ENCODE results near the gene ZGPAT.
"Not testable (repeated sequence)": the region's sequence is repeated elsewhere in the genome, so short reads cannot be mapped to it uniquely, and the experiment has no call there.

ZGPAT gene

DNA sequence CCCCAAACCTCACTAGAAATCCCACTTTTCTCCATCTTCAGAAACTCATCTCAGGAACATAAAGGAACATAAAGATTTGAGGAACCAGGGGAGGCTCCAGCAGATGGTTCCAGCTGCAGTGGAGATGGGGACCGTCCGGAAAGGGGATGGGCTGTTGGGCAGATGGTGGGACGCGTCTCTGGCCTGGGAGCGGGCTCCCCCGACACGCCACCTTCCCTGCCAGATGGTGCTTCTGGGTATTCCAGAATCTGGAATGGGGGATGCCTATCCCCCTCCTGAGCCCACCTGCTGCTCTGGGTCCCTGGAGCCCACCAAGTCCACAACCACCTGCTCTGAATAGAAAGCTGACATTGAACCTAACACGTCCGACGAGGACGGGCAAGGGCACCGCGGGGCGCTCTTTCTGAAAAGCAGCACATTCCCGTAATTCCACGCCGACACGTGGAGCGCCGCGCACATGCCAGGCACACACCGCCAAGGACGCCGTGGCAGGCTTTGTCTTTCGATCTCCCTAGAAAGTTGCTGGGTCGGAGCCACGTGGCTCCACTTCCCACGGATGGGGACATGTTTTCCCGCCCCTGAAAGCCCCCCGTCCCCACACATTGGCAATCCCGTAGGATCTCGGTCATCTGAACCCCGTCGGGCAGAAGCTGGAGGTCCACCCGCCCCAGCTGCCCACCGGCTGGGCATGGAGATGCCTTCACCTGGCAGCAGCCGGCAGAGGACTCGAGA is 59.0 kb downstream of the ZGPAT start:
- no peak for DNase-seq

GRCh38 chr20:63767456-63767855 is 59.6 kb downstream of the ZGPAT start:
- DNase-seq = no peak

DNA sequence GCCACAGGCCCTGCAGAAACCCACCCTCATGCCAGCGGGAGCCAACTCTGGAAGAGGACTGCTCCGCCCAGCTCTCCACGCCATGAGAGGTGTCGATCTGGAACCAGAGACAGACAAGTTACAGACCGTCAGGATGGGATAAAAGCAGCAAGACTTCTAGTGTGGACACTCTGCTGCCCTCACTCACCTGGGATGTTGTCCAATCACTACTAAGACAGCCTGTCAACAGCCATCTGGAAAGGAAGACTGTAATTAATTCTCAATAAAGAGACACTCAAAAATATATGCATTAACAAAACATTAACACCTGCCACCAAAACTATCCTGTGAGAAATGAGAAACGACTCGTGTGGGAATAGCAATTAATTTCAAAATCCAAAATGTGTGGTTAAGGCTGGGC is 60.0 kb downstream of the ZGPAT start:
- no peak for DNase-seq

DNA sequence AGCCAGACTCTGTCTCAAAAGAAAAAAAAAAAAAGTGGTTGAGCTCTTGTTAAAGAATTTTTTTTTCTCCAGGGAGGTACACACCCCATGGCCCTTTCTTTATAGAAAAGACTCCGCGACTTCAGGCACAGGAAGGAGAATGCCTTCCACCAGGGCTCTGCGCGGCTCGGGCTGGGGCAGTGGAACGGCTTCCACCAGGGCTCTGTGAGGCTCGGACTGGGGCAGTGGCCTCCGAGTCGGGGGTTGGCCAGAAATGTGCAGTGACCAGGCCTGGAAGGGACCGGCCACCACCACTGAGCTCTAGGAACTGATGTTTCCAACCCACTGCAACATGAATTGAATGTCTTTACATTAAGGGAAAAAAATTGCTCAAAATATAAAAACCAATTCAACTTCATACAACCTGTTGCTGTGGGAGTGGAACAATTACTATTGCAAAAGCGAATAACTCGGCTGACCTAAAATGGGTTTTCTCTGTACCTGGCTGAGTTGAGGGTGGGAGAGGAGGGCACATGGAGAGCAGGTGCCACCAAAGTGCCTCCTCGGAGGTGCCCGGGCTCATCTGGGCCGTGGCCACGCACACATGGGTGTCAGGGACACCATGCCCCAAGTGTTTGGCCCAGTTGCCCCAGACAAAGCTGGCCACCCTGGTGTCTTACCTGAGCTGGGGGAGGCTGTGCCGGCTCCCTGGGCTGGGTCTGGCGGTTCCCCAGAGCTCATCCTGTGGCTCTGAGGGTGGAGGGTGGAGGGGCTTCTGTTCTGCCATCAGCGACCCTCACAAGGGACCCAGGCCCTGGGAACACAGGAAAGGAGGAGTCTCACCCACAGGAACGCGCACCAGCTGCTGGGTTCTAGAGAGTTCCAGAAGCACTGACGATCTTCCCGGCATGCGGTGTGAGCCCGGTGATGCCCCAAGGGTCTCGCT is 61.0 kb downstream of the ZGPAT start:
- no peak for DNase-seq

- no peak for DNase-seq
Measured at GRCh38 chr20:63769891-63770474, 62.1 kb downstream of the ZGPAT start.

- DNase-seq = no peak
Measured at GRCh38 chr20:63771046-63771707, 63.3 kb downstream of the ZGPAT start.

DNA sequence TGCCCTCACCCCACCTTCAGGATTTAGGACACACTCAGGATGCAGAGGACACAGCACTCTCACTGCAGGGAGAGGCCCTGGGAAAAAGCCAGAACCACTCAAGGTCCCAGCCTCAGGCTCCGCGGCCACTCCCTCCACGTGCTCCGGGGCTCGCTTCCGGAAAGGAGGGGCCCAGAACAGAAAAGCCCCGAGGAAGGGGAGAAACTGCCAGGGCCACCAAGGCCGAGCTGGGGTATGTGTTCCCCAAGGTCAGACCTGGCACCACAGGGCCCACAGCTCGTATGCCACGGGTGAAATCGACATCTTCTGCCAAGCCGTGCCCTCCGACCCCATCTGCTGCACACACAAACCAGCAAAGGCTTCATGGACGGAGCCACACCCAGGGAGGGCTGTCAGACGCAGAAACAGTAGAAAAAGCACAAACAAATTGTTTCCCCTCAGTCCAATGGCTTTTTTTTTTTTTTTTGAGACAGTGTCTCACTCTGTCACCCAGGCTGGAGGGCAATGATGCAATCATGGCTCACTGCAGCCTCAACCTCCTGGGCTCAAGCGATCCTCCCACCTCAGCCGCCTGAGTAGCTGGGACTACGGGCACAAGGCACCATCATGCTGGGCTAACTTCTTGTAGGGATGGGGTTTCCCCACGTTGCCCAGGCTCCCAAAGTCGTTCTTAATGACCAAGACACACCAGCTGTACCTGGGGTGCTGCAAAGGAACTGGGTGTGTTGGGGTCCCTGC is 65.1 kb downstream of the ZGPAT start:
- no peak for DNase-seq

DNA sequence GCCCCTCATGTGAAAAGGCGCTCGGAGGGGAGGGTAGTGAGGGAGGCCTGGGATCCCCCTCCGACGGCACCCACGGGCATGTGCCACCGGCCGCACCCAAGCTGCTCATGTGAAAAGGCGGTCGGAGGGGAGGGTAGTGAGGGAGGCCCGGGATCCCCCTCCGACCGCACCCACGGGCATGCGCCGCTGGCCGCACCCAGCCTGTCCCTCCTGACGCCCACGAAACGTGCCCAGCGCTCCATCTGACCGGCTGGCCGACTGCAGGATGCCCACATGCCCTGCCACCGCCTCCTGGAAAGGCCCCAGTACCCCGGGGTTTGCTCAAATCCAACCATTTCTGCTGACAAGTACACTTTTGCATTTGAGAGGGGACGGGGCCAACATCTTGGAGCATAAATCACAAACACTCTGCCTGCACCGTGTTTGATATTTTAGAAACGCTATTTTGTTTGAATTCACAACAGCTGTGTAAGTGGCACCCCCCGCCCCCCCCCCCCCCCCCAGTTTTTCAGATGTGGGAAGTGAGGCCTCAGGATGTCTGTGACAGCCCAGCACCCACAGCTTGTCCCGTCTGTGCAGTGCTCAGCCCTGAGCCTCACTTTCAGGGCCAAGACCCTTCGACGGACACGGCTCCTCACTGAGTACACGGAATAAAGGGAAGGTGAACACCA is 65.9 kb downstream of the ZGPAT start:
- no peak for DNase-seq

- no peak for DNase-seq
Measured at GRCh38 chr20:63774306-63774705, 66.5 kb downstream of the ZGPAT start.

- no peak for DNase-seq
Measured at GRCh38 chr20:63775096-63775978, 67.5 kb downstream of the ZGPAT start.

GRCh38 chr20:63776875-63777274 is 69.0 kb downstream of the ZGPAT start:
- DNase-seq = not testable (repeated sequence)

GRCh38 chr20:63777614-63778013 is 69.8 kb downstream of the ZGPAT start:
- DNase-seq = no peak

- no peak for DNase-seq
Measured at GRCh38 chr20:63778034-63778752, 70.4 kb downstream of the ZGPAT start.

DNA sequence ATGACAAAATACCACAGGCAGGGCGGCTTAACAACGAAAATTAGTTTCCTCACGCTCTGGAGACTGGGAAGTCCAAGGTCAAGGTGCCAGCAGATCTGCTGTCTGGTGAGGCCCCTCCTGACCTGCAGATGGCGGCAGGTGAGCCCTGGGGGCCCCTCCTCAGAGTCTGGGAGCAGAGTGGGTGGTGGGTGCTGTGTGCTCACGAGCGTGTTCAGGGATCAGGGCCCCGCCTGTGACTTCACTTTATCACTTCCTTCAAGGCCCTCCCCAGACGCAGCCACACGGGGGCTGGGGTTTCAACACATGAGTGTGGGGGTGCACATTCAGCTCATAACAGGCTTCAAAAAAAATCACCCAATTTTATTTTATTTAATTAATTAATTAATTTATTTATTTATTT is 71.0 kb downstream of the ZGPAT start:
- no peak for DNase-seq

DNA sequence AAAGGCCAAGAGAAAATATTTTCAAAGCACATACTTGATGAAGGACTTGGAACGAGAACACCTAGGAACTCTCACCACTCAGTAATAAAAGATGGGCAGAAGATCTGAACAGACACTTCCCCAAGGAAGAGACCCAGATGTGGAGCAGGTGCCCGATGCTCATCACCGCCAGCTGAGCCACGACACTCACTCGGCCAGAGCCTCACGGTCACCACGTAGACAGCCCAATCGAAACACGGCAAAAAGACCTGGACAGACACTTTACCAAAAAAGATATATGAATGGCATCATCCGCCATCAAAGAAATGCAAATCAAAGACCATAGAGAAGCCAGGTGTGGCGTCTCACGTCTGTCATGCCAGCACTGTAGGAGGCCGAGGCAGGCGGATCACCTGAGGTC is 73.3 kb downstream of the ZGPAT start:
- no peak for DNase-seq

GRCh38 chr20:63782051-63782471 is 74.2 kb downstream of the ZGPAT start:
- peak; percentile 29 for DNase-seq

GRCh38 chr20:63782521-63782971 is 74.7 kb downstream of the ZGPAT start:
- DNase-seq = peak; percentile 26

DNA sequence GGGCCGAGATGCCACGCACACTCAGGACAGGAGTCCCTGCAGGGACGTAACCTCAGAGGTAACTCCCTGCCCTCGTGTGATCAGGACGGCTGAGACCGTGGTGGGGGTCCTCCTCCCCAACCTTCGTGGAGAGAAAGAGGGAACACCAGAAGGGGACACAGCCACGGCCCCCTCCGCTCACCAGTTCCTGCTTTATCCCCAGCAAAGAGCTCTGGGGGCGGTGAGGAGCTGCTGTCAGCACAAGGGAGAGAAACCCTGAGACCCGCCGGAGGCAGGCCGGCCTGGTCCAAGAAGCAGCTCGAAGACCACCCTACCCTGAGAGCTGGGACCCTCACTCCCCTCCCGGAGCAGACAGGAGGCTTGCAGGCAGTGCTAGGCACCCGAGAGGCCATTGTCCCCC is 76.1 kb downstream of the ZGPAT start:
- no peak for DNase-seq

- DNase-seq = no peak
Measured at GRCh38 chr20:63785691-63786131, 77.9 kb downstream of the ZGPAT start.

Measured in activated naive CD4-positive, alpha-beta T cell treated with Interleukin-2 at 50 U/mL for 16 hours (primary cell).